GM19455 (cell line): ENCODE data around the gene TBC1D3D.
"Not testable (repeated sequence)": the region's sequence is repeated elsewhere in the genome, so short reads cannot be mapped to it uniquely, and the experiment has no call there.

Experiments
- ATAC-seq: cut with Tn5 transposase; IDR thresholded peaks from one replicate; pipeline ENCODE4 v1.9.1; 2021; ENCODE audit not compliant: unreplicated experiment

TBC1D3D gene

GRCh38 chr17:38003676-38004075 lies at the start of gene TBC1D3D:
Gene TBC1D3D, plus strand, starts transcription at chr17:38003976. Its CDS starts 1,585 bp downstream, at chr17:38005561.
- not testable (repeated sequence) for ATAC-seq

- not testable (repeated sequence) for ATAC-seq
Observed at GRCh38 chr17:37988960-37989359, 14.8 kb upstream of the TBC1D3D start, which contains the start of gene TBC1D3L. Gene TBC1D3L, minus strand, starts transcription at chr17:37989060. Its CDS starts 1,540 bp downstream, at chr17:37987520.
